Measurements from ENCODE around the gene PNRC1.
"Not testable (repeated sequence)": the region's sequence is repeated elsewhere in the genome, so short reads cannot be mapped to it uniquely, and the experiment has no call there.

Gene PNRC1

GRCh38 chr6:89100114-89100513 lies 19.6 kb downstream of the PNRC1 start:
- no peak for DNase-seq (ENCODE audit: low read depth in 2 of 2)

- no peak for DNase-seq (ENCODE audit: low read depth in 2 of 2)
These were observed 29.7 kb downstream of the PNRC1 start for GRCh38 chr6:89110284-89110683.

GRCh38 chr6:89111933-89112332 lies 31.4 kb downstream of the PNRC1 start:
- DNase-seq (ENCODE audit: low read depth in 2 of 2): no peak

- DNase-seq (ENCODE audit: low read depth in 2 of 2): no peak
These were observed 36.2 kb downstream of the PNRC1 start for GRCh38 chr6:89116702-89117101.

GRCh38 chr6:89117211-89118108 lies 36.9 kb downstream of the PNRC1 start, which contains the start of gene SRSF12:
Gene SRSF12, minus strand, starts transcription at chr6:89118071. Its CDS starts 184 bp downstream, at chr6:89117887.
- DNase-seq (ENCODE audit: low read depth in 2 of 2): peak in 1 of 2 donors; percentile 18

GRCh38 chr6:89118931-89119330 lies 38.4 kb downstream of the PNRC1 start:
- no peak for DNase-seq (ENCODE audit: low read depth in 2 of 2)

GRCh38 chr6:89120371-89120770 lies 39.8 kb downstream of the PNRC1 start:
- DNase-seq (ENCODE audit: low read depth in 2 of 2): no peak

- DNase-seq (ENCODE audit: low read depth in 2 of 2): no peak
These were observed 41.4 kb downstream of the PNRC1 start for GRCh38 chr6:89121934-89122333.

GRCh38 chr6:89122625-89123024 lies 42.1 kb downstream of the PNRC1 start:
- no peak for DNase-seq (ENCODE audit: low read depth in 2 of 2)

- DNase-seq (ENCODE audit: low read depth in 2 of 2): not testable (repeated sequence)
These were observed 47.7 kb downstream of the PNRC1 start for GRCh38 chr6:89128256-89128671.

GRCh38 chr6:89131599-89131998 lies 51.0 kb downstream of the PNRC1 start:
- no peak for DNase-seq (ENCODE audit: low read depth in 2 of 2)

- DNase-seq (ENCODE audit: low read depth in 2 of 2): no peak
These were observed 51.5 kb downstream of the PNRC1 start for GRCh38 chr6:89132057-89132456.

- no peak for DNase-seq (ENCODE audit: low read depth in 2 of 2)
These were observed 53.4 kb downstream of the PNRC1 start for GRCh38 chr6:89133981-89134380.

- DNase-seq (ENCODE audit: low read depth in 2 of 2): no peak
These were observed 54.2 kb downstream of the PNRC1 start for GRCh38 chr6:89134723-89135122.
